Keratinocyte (primary cell): ENCODE data around the gene GPBAR1. TPM values are rescaled to one million over a fixed set of nuclear protein-coding genes. Genes with fewer than 3 reads are reported as not detected.
"Not testable (repeated sequence)": the region's sequence is repeated elsewhere in the genome, so short reads cannot be mapped to it uniquely, and the experiment has no call there.

ENCODE experiments used
- DNase-seq: peaks from one replicate; pipeline ENCODE4 v3.0.0-alpha.2; 2011; ENCODE audit warnings: low read depth, missing footprints, low spot score
- FAIRE-seq: peaks from 2 replicates; lab custom pipeline; 2011; peaks lifted over from hg19 to GRCh38; lab: Jason Lieb, UNC
- H2AFZ ChIP-seq: 2 replicates; pipeline ENCODE4 v1.6.0; 2012; ENCODE audit warnings: low read length, control low read depth, inconsistent platforms; ENCODE audit not compliant: control insufficient read depth
- H3K27ac ChIP-seq: 2 replicates; pipeline ENCODE4 v1.5.1; 2011; ENCODE audit warnings: low read length; ENCODE audit not compliant: control insufficient read depth, insufficient read depth
- H3K27me3 ChIP-seq: 3 replicates; pipeline ENCODE4 v1.6.0; 2011; ENCODE audit warnings: low read length; ENCODE audit not compliant: control insufficient read depth, insufficient read depth; ENCODE audit errors: extremely low read depth
- H3K36me3 ChIP-seq, 2 experiments: 2 replicates in 1 of 2; 3 replicates in 1 of 2; pipeline ENCODE4 v1.5.1; 2011; ENCODE audit warnings: low read length in 2 of 2, mild to moderate bottlenecking in 1 of 2; ENCODE audit not compliant: control insufficient read depth in 2 of 2, insufficient read depth in 2 of 2; ENCODE audit errors: extremely low read depth in 1 of 2
- H3K4me1 ChIP-seq: 3 replicates; pipeline ENCODE4 v1.5.1; 2011; ENCODE audit warnings: low read length; ENCODE audit not compliant: control insufficient read depth, insufficient read depth; ENCODE audit errors: extremely low read depth
- H3K4me2 ChIP-seq: 3 replicates; pipeline ENCODE4 v1.6.0; 2011; ENCODE audit warnings: low read depth, low read length; ENCODE audit not compliant: control insufficient read depth, insufficient read depth; ENCODE audit errors: extremely low read depth
- H3K4me3 ChIP-seq, 3 experiments: fragments of 200-600 bp in 1 of 3; sonication (generic) in 1 of 3; 2 replicates in 2 of 3; 3 replicates in 1 of 3; pipeline ENCODE4 v1.5.1; 2011 to 2016; ENCODE audit warnings: low read length in 3 of 3, mild to moderate bottlenecking in 3 of 3, control low read depth in 2 of 3, inconsistent platforms in 1 of 3, low read depth in 1 of 3, mixed read lengths in 1 of 3, mixed run types in 1 of 3, moderate library complexity in 1 of 3; ENCODE audit not compliant: control insufficient read depth in 2 of 3, insufficient read depth in 2 of 3; ENCODE audit errors: extremely low read depth in 1 of 3
- H3K79me2 ChIP-seq: 2 replicates; pipeline ENCODE4 v1.6.0; 2012; ENCODE audit warnings: low read length; ENCODE audit not compliant: control insufficient read depth, insufficient read depth
- H3K9ac ChIP-seq: 3 replicates; pipeline ENCODE4 v1.6.0; 2011; ENCODE audit warnings: low read length; ENCODE audit not compliant: control insufficient read depth, insufficient read depth; ENCODE audit errors: extremely low read depth
- H3K9me1 ChIP-seq: 3 replicates; pipeline ENCODE4 v1.6.0; 2011; ENCODE audit warnings: low read length; ENCODE audit not compliant: control insufficient read depth, insufficient read depth; ENCODE audit errors: extremely low read depth
- H3K9me3 ChIP-seq: 2 replicates; pipeline ENCODE4 v1.5.1; 2012; ENCODE audit warnings: low read depth, low read length; ENCODE audit not compliant: control insufficient read depth
- H4K20me1 ChIP-seq: 3 replicates; pipeline ENCODE4 v1.6.0; 2011; ENCODE audit warnings: low read length; ENCODE audit not compliant: control insufficient read depth, insufficient read depth; ENCODE audit errors: extremely low read depth
- EZH2 ChIP-seq: IDR thresholded peaks from one replicate; pipeline ENCODE4 v1.6.1; 2012; ENCODE audit warnings: inconsistent platforms, mild to moderate bottlenecking, low read length, moderate library complexity
- dilution Hi-C: fragments of 300-500 bp; cut with MboI; formaldehyde crosslinking; loops from one replicate; pipeline ENCODE4 v1.7.0; 2020; ENCODE audit warnings: low sequenced_read_pairs; ENCODE audit not compliant: extremely low pct_ligation_motif_present
- polyA plus RNA-seq, 5 experiments: library from polyadenylated mRNA; depleted of rRNA in 3 of 5; stranded (reverse) in 3 of 5; stranded (forward) in 1 of 5; unstranded in 1 of 5; fragments of >200 nt; gene quantifications; 1 replicate in 1 of 5; 2 replicates in 3 of 5; 3 replicates in 1 of 5; pipeline versions ENCODE4 v1.2.1 to v1.2.3, GENCODE V29; 2011 to 2012; ENCODE audit warnings: missing spikeins in 2 of 5, low read depth in 1 of 5, low replicate concordance in 1 of 5
- TF ChIP-seq, protein P1 (sequence below), 3 experiments: IDR thresholded peaks in 1 of 3; conservative IDR thresholded peaks in 1 of 3; optimal IDR thresholded peaks in 1 of 3; 2 replicates in 2 of 3; 3 replicates in 1 of 3; pipeline versions ENCODE3 to v1.5.1; 2011; ENCODE audit warnings: low read length in 3 of 3, mild to moderate bottlenecking in 3 of 3, moderate library complexity in 2 of 3, control low read depth in 1 of 3, inconsistent platforms in 1 of 3; ENCODE audit not compliant: insufficient read depth in 2 of 3; ENCODE audit errors: extremely low read depth in 1 of 3

GPBAR1 gene
- polyA plus RNA-seq, 1 donor (not counting 4 experiments of a cell fraction or from before 2014, with no cell fraction given) = 0.12 TPM

DNA sequence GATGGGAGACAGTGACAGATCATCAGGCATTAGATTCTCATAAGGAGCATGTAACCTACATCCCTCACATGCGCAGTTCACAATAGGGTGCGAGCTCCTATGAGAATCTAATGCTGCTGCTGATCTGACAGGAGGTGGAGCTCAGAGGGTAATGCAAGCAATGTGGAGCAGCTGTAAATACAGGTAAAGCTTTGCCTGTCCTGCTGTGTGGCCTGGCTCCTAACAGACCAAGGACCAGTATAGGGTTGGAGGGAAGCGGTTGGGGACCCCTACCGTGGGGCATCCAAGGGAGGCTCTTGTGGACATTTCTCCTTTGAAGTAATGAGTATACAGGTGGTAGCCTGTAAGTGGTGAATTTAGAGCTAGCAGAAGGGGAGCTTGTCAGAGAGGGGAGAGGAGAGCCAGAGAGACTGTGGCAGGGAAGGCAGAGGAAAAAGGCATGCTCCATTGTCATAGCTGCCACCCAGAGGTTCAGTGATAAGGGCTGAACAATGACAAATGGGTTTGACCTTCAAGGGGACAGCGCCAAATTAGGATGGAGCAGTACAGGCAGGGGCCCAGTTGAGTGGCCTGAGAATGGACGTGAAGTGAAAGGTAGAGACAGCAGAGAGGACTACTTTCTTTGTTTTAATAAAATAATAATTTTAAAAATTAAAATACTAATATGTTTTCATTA, 46.7 kb downstream of the GPBAR1 start:
- no peak for FAIRE-seq

DNA sequence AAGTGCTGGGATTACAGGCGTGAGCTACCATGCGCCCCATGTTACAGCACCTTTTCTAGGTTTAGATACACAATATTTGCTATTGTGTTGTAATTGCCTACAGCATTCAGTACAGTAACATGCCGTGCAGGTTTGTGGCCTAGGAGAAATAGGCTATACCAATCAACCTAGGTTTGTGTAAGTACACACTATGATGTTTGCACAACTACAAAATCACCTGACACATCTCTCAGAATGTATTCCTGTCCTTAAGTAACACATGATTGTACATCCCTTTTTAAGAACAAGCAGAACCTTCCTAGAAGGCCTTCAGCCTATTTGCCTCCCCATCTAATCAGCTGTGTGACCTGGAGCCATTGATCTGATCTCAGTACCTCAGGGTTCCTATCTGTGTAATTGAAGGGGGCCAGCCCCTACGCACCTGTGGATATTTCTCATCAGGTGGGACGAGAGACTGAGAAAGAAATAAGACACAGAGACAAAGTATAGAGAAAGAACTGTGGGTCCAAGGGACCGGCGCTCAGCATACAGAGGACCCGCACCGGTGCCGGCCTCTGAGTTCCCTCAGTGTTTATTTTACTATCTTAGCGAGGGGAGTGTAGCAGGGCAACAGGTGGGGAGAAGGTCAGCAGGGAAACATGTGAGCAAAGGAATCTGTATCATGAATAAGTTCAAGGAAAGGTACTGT, 50.2 kb downstream of the GPBAR1 start:
- Histone ChIP-seq H3K4me2 (no peak overlapping the region), H3K36me3 (no peaks in the 10 kb centered on the region), H3K27me3 (no peaks in the 10 kb centered on the region), H3K9ac (no peak overlapping the region), H3K9me3 (no peaks in the 10 kb centered on the region), H3K79me2 (no peaks in the 10 kb centered on the region), H3K27ac (no peak overlapping the region), H3K4me3 (no peak overlapping the region), H3K4me1 (no peaks in the 10 kb centered on the region), H2AFZ (no peak overlapping the region), H4K20me1 (no peaks in the 10 kb centered on the region), H3K9me1 (peaks cover 3% of the 10 kb centered on the region)
- FAIRE-seq (no peak), DNase-seq (no peak)
- dilution Hi-C loops = no loop called here
- TF ChIP-seq, protein P1, sequence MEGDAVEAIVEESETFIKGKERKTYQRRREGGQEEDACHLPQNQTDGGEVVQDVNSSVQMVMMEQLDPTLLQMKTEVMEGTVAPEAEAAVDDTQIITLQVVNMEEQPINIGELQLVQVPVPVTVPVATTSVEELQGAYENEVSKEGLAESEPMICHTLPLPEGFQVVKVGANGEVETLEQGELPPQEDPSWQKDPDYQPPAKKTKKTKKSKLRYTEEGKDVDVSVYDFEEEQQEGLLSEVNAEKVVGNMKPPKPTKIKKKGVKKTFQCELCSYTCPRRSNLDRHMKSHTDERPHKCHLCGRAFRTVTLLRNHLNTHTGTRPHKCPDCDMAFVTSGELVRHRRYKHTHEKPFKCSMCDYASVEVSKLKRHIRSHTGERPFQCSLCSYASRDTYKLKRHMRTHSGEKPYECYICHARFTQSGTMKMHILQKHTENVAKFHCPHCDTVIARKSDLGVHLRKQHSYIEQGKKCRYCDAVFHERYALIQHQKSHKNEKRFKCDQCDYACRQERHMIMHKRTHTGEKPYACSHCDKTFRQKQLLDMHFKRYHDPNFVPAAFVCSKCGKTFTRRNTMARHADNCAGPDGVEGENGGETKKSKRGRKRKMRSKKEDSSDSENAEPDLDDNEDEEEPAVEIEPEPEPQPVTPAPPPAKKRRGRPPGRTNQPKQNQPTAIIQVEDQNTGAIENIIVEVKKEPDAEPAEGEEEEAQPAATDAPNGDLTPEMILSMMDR (optimal IDR thresholded peaks at IDR 0.05 in 1 of 3, IDR thresholded peaks at IDR 0.05 in 1 of 3, conservative IDR thresholded peaks at IDR 0.05 in 1 of 3; ENCODE audit: extremely low read depth in 1 of 3, insufficient read depth in 2 of 3, low read length in 3 of 3) = no peak
- TF ChIP-seq EZH2 = no peak

More for the DNA sequence above, 46.7 kb downstream of the GPBAR1 start:
- Histone ChIP-seq H3K4me1 (no peaks in the 10 kb centered on the region), H3K27me3 (no peaks in the 10 kb centered on the region), H3K9me3 (no peaks in the 10 kb centered on the region), H3K9ac (no peak overlapping the region), H3K79me2 (no peaks in the 10 kb centered on the region), H4K20me1 (no peaks in the 10 kb centered on the region), H3K4me3 (no peak overlapping the region), H3K27ac (no peak overlapping the region), H2AFZ (no peak overlapping the region), H3K36me3 (no peaks in the 10 kb centered on the region), H3K4me2 (no peak overlapping the region), H3K9me1 (no peaks in the 10 kb centered on the region)
- DNase-seq = no peak
- TF ChIP-seq, protein P1 (optimal IDR thresholded peaks at IDR 0.05 in 1 of 3, IDR thresholded peaks at IDR 0.05 in 1 of 3, conservative IDR thresholded peaks at IDR 0.05 in 1 of 3; ENCODE audit: extremely low read depth in 1 of 3, insufficient read depth in 2 of 3, low read length in 3 of 3) = no peak
- TF ChIP-seq EZH2 = no peak
- dilution Hi-C loops = no loop called here

DNA sequence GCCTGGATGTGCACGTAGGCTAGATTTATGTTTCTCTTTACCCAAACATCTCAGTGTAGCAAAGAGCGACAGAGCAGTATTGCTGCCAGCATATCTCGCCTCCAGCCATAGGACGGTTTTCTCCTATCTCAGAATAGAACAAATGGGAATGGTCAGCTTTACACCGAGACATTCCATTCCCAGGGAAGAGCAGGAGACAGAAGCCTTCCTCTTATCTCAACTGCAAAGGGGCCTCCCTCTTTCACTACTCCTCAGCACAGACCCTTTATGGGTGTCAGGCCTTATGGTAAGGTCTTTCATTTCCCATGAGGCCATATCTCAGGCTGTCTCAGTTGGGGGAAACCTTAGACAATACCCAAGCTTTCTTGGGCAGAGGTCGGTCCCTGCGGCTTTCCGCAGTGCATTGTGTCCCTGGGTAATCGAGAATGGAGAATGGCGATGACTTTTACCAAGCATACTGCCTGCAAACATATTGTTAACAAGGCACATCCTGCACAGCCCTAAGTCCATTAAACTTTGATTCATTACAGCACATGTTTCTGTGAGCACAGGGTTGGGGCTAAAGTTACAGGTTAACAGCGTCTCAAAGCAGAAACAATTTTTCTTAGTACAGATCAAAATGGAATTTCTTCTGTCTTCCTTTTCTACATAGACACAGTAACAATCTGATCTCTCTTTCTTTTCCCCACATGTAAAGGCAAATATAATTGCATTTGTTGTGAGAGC, 50.9 kb downstream of the GPBAR1 start:
- H3K4me3 ChIP-seq, FAIRE-seq, dilution Hi-C loops, H3K27me3 ChIP-seq, H3K9me3 ChIP-seq, H3K27ac ChIP-seq, H4K20me1 ChIP-seq, H3K4me1 ChIP-seq, H3K4me2 ChIP-seq, H2AFZ ChIP-seq, H3K9me1 ChIP-seq, DNase-seq, H3K9ac ChIP-seq, H3K36me3 ChIP-seq, H3K79me2 ChIP-seq: not testable (repeated sequence)
